Right hindlimb (tissue), 1 donor: ENCODE measurements around the gene KLLN.
"Not testable (repeated sequence)": the region's sequence is repeated elsewhere in the genome, so short reads cannot be mapped to it uniquely, and the experiment has no call there.

Experiments
- DNase-seq: peaks from one replicate; pipeline ENCODE4 v3.0.0-alpha.2; 2018

The KLLN gene

DNA sequence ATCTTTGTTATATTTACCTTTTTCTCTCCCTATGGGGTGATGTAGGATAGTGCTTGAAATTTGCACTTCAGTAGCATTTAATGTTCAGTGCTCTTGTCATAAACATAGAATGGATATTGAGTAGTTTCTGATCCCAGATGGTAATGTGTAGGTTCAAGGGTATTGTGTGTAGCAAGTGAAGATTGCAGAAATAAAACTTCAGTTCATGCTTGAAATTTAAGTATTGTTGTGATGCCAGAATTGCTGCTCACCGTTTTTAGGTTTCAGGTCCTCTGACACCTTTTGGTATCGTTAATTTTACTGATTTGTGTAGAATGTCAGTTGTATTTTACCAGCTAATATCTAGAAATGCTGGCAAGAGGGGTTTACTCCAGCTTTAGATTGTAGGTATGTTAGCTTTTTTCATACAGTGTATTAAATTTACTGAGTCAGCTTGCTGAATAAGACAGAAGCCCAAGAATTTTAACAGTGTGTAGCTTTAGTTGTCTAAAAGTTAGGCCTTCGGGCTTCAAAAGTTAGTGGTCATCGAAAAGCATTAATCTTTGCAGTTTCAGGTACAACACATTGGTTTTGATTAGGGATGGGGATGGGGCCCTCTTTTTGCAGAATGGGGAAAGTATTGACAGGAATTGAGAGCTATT lies 2.0 kb upstream of the KLLN start:
- no peak for DNase-seq

GRCh38 chr10:87864496-87865059 lies 1.2 kb upstream of the KLLN start:
- DNase-seq = no peak

- DNase-seq = peak; percentile 54
These were observed 690 bp upstream of the KLLN start for GRCh38 chr10:87863951-87864495.

- DNase-seq = no peak
These were observed 667 bp downstream of the KLLN start for GRCh38 chr10:87862679-87863052.

DNA sequence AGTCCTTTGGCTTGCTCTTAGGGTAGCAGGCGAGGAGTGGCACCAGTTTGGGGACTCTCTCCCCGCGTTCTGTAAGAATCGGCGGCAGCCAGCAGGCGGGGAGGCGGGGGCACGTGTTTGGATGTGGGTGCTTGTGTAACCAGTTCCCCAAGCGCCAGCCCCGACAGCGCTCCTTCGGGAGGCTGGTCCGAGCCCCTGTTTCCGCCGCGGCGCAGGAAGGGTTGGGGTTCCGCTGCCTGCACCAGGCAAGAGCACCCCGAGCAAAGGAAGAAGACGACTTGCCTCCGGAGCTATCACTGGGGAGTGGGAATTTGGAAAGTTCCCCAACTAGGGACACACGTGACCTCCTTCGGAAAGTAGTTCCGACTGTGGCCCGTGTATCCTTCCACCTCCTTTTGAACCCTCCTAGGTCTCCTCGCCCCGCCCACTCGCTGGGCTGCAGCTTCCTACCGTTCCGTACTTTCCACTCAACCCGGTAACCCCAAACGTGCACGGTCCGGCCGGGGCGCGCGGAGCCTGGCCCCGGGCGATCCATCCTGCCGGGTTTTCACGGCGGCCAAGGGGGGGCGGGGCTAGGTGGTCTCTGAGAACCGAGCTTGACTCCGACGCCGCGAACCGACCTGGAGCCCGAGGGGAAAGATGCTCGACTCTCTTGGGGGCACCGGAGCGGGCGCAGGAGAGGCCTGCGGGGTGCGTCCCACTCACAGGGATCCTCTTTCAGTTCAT lies 1.2 kb downstream of the KLLN start:
- peak; percentile 97 for DNase-seq

- peak; percentile 59 for DNase-seq
These were observed 1.8 kb downstream of the KLLN start for GRCh38 chr10:87861566-87861952.

DNA sequence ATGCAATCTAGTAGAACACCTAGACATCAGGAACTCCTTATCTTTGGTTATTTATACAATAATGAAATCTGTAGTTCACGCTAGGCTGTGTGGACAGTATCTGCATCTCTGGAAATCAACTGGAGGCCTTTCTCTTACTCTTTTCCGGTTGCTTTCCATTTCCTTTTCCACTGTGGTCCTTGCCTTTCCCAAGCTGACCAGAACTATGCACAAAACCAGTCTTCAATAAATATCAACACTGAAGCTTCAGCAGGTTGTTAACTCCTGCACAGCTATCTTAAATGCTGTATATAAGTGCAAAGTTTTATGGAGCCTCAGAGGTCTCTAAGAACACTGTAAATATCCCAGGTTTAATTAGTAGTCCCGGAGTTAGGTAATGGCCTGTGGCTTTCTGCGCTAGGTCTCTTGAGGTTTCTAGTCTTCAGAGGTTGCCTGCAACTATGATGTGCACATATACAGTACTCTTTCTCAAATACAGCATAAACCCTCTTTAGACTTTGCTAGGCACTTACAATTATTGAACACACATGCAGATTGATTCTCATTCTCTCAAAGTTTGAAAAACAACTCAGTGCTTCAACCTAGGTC lies 2.4 kb downstream of the KLLN start:
- DNase-seq = peak; percentile 19

- DNase-seq = peak; percentile 35
These were observed 3.1 kb downstream of the KLLN start for GRCh38 chr10:87860156-87860795.

GRCh38 chr10:87855665-87856064 lies 7.7 kb downstream of the KLLN start:
- not testable (repeated sequence) for DNase-seq

- DNase-seq = not testable (repeated sequence)
These were observed 8.1 kb downstream of the KLLN start for GRCh38 chr10:87855247-87855646.

GRCh38 chr10:87852089-87852488 lies 11.2 kb downstream of the KLLN start:
- no peak for DNase-seq

GRCh38 chr10:87850742-87851205 lies 12.6 kb downstream of the KLLN start:
- DNase-seq = peak; percentile 65

- no peak for DNase-seq
These were observed 14.3 kb downstream of the KLLN start for GRCh38 chr10:87849001-87849400.

DNA sequence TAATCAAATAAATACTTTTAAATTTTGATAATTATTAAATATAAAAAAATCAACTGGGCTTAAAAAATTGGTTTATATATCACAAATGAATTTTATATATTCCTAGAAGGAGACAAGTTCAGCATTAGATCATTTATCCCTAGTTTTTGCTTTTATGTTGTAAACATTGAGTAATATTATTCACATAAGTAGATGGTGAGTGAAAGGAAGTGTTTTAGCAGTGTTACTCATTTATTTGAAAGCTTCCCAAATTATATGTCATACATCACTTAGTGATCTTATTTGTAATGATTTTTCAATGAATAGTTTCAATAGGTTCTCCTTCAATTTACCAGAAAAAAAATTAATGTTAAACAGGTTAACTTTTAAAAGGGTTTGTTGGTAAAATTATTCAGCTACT lies 15.8 kb downstream of the KLLN start:
- DNase-seq = no peak

DNA sequence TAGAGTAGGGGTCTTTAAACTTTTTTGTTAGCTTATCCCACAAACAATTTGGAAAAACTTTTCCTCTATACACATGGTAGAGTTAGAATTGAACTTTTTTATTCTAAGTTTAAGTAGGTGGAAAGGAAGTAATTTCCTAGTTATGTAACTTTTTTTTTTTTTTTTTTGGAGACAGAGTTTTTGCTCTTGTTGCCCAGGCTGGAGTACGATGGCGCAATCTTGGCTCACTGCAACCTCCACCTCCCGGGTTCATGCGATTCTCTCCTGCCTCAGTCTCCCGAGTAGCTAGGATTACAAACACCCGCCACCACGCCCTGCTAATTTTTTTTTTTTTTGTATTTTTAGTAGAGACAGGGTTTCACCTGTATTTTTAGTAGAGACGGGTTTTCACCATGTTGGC lies 16.6 kb downstream of the KLLN start:
- not testable (repeated sequence) for DNase-seq

GRCh38 chr10:87846023-87846422 lies 17.3 kb downstream of the KLLN start:
- DNase-seq = no peak

DNA sequence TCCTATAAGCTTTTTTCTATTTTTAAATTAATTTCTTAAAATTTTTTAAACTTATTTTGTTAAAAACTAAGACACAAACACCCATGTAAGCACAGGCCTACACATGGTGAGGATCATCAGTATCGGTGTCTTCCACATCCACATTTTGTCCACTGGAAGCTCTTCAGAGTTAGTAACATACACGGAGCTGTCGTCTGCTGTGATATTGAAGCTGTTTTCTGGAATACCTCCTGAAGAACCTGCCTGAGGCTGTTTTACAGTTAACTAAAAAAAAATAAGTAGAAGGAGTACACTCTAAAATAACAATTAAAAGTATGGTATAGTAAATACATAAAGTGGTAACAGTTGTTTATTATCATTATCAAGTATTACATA lies 17.7 kb downstream of the KLLN start:
- DNase-seq = no peak

GRCh38 chr10:87844837-87845623 lies 18.3 kb downstream of the KLLN start:
- no peak for DNase-seq

DNA sequence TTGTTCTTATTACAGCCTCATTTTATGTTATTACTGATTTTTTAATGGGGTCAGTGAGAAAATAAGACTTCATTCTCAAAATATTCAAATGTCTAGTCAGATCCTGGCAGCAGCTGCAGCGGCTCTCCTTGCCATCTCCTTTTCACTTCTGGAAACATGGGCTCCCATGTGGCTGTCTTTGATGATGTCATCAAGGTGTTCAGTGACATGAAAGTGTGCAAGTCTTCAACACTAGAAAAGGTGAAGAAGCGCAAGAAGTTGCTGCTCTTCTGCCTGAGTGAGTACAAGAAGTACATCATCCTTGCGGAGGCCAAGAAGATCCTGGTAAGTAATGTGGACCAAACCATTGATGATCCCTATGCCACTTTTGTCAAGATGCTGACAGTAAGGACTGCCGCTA lies 19.6 kb downstream of the KLLN start:
- DNase-seq = no peak

- DNase-seq = no peak
These were observed 20.4 kb downstream of the KLLN start for GRCh38 chr10:87842776-87843497.

DNA sequence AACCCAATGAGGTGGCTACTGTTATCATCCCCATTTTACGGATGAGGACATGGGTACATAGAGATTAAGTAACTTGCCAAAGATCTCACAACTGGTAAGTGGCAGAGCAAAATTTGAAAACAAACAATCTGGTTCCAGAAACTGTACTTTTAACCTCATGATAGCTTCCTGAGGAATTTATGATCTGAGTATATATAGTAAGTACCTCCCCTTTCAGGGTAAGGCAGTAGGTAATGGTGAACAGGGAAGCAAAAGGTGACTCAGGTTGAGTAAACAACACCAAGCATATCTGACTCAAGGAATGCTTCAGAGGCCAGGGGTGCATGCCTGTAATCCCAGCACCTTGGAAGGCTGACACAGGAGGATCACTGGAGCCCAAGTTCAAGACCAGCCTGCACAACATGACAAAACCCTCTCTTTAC lies 21.1 kb downstream of the KLLN start:
- no peak for DNase-seq

DNA sequence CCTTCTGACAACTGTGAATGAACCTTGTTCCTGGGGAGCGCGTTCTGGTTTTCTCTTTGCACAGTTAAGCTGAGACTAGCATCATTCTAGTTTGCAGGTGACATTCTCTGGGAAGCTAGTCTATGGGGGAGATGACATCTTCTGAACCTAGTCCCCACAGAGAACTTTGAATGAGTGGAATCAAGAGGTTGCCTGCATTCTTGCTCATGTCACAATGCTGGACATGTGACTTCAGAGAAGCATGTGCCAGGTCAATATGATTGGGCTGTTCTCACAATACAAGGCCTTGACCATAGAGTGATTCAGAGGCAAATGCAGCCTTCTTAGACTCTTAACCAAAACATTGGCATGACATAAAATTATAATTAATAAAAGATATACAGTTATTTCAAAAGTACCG lies 22.1 kb downstream of the KLLN start:
- no peak for DNase-seq
